Ishikawa (cell line): ENCODE measurements around the gene WWOX.

ENCODE experiments used
- CEBPB ChIP-seq: IDR thresholded peaks from 2 replicates; pipeline ENCODE4 v1.6.1; 2012
- CREB1 ChIP-seq: IDR thresholded peaks from 2 replicates; pipeline ENCODE4 v1.6.1; 2012; ENCODE audit warnings: low read depth
- EGR1 ChIP-seq: IDR thresholded peaks from 2 replicates; pipeline ENCODE4 v1.6.1; 2012
- EP300 ChIP-seq: IDR thresholded peaks from 2 replicates; pipeline ENCODE4 v1.6.1; 2012; ENCODE audit warnings: borderline replicate concordance
- FOXM1 ChIP-seq: IDR thresholded peaks from 2 replicates; pipeline ENCODE4 v1.6.1; 2012; ENCODE audit warnings: low read depth, borderline replicate concordance
- MAX ChIP-seq: IDR thresholded peaks from 2 replicates; pipeline ENCODE4 v1.6.1; 2012
- NFIC ChIP-seq: IDR thresholded peaks from 2 replicates; pipeline ENCODE4 v1.6.1; 2012
- RAD21 ChIP-seq: IDR thresholded peaks from 2 replicates; pipeline ENCODE4 v1.6.1; 2012; ENCODE audit warnings: low read depth
- REST ChIP-seq: IDR thresholded peaks from 2 replicates; pipeline ENCODE4 v1.6.1; 2012; ENCODE audit warnings: low read depth, mild to moderate bottlenecking
- TAF1 ChIP-seq: IDR thresholded peaks from 2 replicates; pipeline ENCODE4 v1.6.1; 2012; ENCODE audit warnings: low read depth, mild to moderate bottlenecking
- TCF12 ChIP-seq: IDR thresholded peaks from 2 replicates; pipeline ENCODE4 v1.6.1; 2012; ENCODE audit warnings: low read depth
- USF1 ChIP-seq: IDR thresholded peaks from 2 replicates; pipeline ENCODE4 v1.6.1; 2012
- YY1 ChIP-seq: IDR thresholded peaks from 2 replicates; pipeline ENCODE4 v1.6.1; 2012; ENCODE audit warnings: low read depth
- ZBTB7A ChIP-seq: IDR thresholded peaks from 2 replicates; pipeline ENCODE4 v1.6.1; 2012; ENCODE audit warnings: low read depth

GRCh38 chr16:79098907-79099306, 999.5 kb downstream of the WWOX start:
- TF ChIP-seq MAX (no peak), CREB1 (no peak), RAD21 (no peak), FOXM1 (no peak), REST (no peak), TAF1 (no peak), EP300 (no peak), EGR1 (no peak), USF1 (no peak), CEBPB (no peak), YY1 (no peak), NFIC (no peak), ZBTB7A (no peak), TCF12 (no peak)
